Measurements from ENCODE around the gene UBP1.
"Not testable (repeated sequence)": the region's sequence is repeated elsewhere in the genome, so short reads cannot be mapped to it uniquely, and the experiment has no call there.

Gene UBP1

GRCh38 chr3:33425453-33425852 is 14.8 kb downstream of the UBP1 start:
- H3K4me3 ChIP-seq (replicated peaks; ENCODE audit: low read depth, low read length) = no peak overlapping the region
- DNase-seq (ENCODE audit: extremely low read depth, low read depth) = no peak
- no peak for TF ChIP-seq CTCF (IDR thresholded peaks at IDR 0.05; ENCODE audit: low read depth, low read length, missing control alignments)

GRCh38 chr3:33424606-33425452 is 15.4 kb downstream of the UBP1 start:
- H3K4me3 ChIP-seq (replicated peaks; ENCODE audit: low read depth, low read length) = no peak overlapping the region
- DNase-seq (ENCODE audit: extremely low read depth, low read depth) = no peak
- no peak for TF ChIP-seq CTCF (IDR thresholded peaks at IDR 0.05; ENCODE audit: low read depth, low read length, missing control alignments)

DNA sequence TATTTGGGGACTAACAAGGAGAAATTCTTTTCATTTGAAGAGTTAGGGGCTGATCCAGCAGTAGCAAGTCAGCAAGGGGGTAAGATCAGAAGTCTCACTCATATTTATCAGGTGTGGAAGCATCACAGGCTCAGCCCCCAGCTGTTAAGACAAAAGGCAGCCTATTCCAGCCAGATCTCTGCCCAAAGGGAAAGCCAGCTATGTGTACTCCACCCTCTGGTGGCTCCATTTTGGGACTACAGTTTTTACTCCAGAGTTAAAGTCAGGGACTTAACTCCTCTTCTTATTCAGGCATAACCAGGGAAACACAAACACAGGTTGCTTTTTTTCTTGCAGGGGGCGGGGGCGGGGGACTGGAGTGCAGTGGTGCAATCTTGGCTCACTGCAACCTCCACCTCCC is 19.2 kb downstream of the UBP1 start:
- H3K4me3 ChIP-seq (replicated peaks; ENCODE audit: low read depth, low read length) = no peak overlapping the region
- DNase-seq (ENCODE audit: extremely low read depth, low read depth) = no peak
- no peak for TF ChIP-seq CTCF (IDR thresholded peaks at IDR 0.05; ENCODE audit: low read depth, low read length, missing control alignments)

- H3K4me3 ChIP-seq (replicated peaks; ENCODE audit: low read depth, low read length) = no peak overlapping the region
- no peak for TF ChIP-seq CTCF (IDR thresholded peaks at IDR 0.05; ENCODE audit: low read depth, low read length, missing control alignments)
- DNase-seq (ENCODE audit: extremely low read depth, low read depth) = no peak
Measured at GRCh38 chr3:33419948-33420347, 20.3 kb downstream of the UBP1 start.

GRCh38 chr3:33417066-33417673 is 23.0 kb downstream of the UBP1 start:
- DNase-seq (ENCODE audit: extremely low read depth, low read depth) = no peak
- no peak overlapping the region for H3K4me3 ChIP-seq (replicated peaks; ENCODE audit: low read depth, low read length)
- TF ChIP-seq CTCF (IDR thresholded peaks at IDR 0.05; ENCODE audit: low read depth, low read length, missing control alignments) = no peak

DNA sequence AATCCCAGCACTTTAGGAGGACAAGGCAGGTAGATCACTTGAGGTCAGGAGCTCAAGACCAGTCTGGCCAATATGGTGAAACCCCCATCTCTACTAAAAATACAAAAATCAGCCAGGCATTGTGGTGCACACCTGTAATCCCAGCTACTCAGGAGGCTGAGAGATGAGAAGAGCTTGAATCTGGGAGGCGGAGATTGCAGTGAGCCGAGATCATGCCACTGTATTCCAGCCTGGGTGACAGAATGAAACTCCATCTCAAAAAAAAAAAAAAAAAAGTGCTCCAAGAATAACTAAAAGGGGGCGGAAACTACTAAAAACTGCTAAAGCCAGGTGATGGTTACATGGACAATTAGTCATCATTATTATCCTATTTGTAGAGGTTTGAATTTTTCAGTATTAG is 29.4 kb downstream of the UBP1 start:
- not testable (repeated sequence) for H3K4me3 ChIP-seq (replicated peaks; ENCODE audit: low read depth, low read length); DNase-seq (ENCODE audit: extremely low read depth, low read depth)

- no peak overlapping the region for H3K4me3 ChIP-seq (replicated peaks; ENCODE audit: low read depth, low read length)
- no peak for TF ChIP-seq CTCF (IDR thresholded peaks at IDR 0.05; ENCODE audit: low read depth, low read length, missing control alignments)
- no peak for DNase-seq (ENCODE audit: extremely low read depth, low read depth)
Measured at GRCh38 chr3:33403756-33404155, 36.4 kb downstream of the UBP1 start.
